ENCODE results near the gene ZGRF1.
"Not testable (repeated sequence)": the region's sequence is repeated elsewhere in the genome, so short reads cannot be mapped to it uniquely, and the experiment has no call there.

ZGRF1 gene

GRCh38 chr4:112562254-112562879, 74.3 kb downstream of the ZGRF1 start:
- TF ChIP-seq, protein P1, sequence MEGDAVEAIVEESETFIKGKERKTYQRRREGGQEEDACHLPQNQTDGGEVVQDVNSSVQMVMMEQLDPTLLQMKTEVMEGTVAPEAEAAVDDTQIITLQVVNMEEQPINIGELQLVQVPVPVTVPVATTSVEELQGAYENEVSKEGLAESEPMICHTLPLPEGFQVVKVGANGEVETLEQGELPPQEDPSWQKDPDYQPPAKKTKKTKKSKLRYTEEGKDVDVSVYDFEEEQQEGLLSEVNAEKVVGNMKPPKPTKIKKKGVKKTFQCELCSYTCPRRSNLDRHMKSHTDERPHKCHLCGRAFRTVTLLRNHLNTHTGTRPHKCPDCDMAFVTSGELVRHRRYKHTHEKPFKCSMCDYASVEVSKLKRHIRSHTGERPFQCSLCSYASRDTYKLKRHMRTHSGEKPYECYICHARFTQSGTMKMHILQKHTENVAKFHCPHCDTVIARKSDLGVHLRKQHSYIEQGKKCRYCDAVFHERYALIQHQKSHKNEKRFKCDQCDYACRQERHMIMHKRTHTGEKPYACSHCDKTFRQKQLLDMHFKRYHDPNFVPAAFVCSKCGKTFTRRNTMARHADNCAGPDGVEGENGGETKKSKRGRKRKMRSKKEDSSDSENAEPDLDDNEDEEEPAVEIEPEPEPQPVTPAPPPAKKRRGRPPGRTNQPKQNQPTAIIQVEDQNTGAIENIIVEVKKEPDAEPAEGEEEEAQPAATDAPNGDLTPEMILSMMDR (IDR thresholded peaks at IDR 0.05; ENCODE audit: extremely low read depth, missing control alignments), result no peak
- no peak for DNase-seq (ENCODE audit: low spot score)

- TF ChIP-seq, protein P1 (IDR thresholded peaks at IDR 0.05; ENCODE audit: extremely low read depth, missing control alignments), result no peak
- no peak for DNase-seq (ENCODE audit: low spot score)
Observed at GRCh38 chr4:112560084-112560483, 76.6 kb downstream of the ZGRF1 start.

- TF ChIP-seq, protein P1 (IDR thresholded peaks at IDR 0.05; ENCODE audit: extremely low read depth, missing control alignments), result no peak
- DNase-seq (ENCODE audit: low spot score), result no peak
Observed at GRCh38 chr4:112559053-112559452, 77.7 kb downstream of the ZGRF1 start.

GRCh38 chr4:112557676-112558411, 78.9 kb downstream of the ZGRF1 start:
- TF ChIP-seq, protein P1 (IDR thresholded peaks at IDR 0.05; ENCODE audit: extremely low read depth, missing control alignments), result no peak
- no peak for DNase-seq (ENCODE audit: low spot score)

DNA sequence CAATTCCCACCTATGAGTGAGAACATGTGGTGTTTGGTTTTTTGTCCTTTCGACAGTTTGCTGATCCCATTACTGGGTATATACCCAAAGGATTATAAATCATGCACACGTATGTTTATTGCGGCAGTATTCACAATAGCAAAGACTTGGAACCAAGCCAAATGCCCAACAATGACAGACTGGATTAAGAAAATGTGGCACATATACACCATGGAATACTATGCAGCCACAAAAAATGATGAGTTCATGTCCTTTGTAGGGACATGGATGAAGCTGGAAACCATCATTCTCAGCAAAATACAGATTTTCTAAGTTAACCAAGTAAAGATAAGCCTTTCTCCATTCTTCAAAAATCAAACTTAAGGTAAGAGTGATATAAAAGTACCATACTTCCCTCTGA, 82.4 kb downstream of the ZGRF1 start:
- not testable (repeated sequence) for DNase-seq (ENCODE audit: low spot score)

GRCh38 chr4:112552668-112553067, 84.0 kb downstream of the ZGRF1 start:
- TF ChIP-seq, protein P1 (IDR thresholded peaks at IDR 0.05; ENCODE audit: extremely low read depth, missing control alignments), result no peak

DNA sequence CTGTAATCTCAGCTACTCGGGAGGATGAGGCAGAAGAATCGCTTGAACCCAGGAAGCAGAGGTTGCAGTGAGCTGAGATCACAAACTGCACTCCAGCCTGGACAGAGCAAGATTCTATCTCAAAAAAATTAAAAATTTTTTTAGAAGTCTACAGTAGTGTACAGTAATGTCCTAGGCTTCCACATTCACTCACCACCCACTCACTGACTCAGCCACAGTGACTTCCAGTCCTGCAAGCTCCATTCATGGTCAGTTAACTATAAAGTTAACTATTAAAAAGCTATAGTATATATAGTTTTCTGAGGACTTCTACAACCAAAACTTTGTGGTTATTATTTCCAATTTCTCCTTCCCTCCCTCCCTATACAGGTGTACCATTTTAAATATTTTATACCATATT, 86.0 kb downstream of the ZGRF1 start:
- TF ChIP-seq, protein P1 (IDR thresholded peaks at IDR 0.05; ENCODE audit: extremely low read depth, missing control alignments), result no peak
- DNase-seq (ENCODE audit: low spot score), result no peak

More at GRCh38 chr4:112552668-112553067, 84.0 kb downstream of the ZGRF1 start:
- no peak for DNase-seq (ENCODE audit: low spot score)
